ENCODE results near the gene ULK2.
"Not testable (repeated sequence)": the region's sequence is repeated elsewhere in the genome, so short reads cannot be mapped to it uniquely, and the experiment has no call there.

The ULK2 gene

GRCh38 chr17:19766421-19767270, 101.1 kb downstream of the ULK2 start:
- peak; percentile 26 for DNase-seq (ENCODE audit: low read depth)

GRCh38 chr17:19766016-19766415, 101.7 kb downstream of the ULK2 start:
- DNase-seq (ENCODE audit: low read depth): no peak

- not testable (repeated sequence) for DNase-seq (ENCODE audit: low read depth)
Measured at GRCh38 chr17:19763991-19764390, 103.7 kb downstream of the ULK2 start.

GRCh38 chr17:19763416-19763815, 104.3 kb downstream of the ULK2 start:
- DNase-seq (ENCODE audit: low read depth): no peak

- peak; percentile 20 for DNase-seq (ENCODE audit: low read depth)
Measured at GRCh38 chr17:19762515-19762961, 105.2 kb downstream of the ULK2 start.

GRCh38 chr17:19760746-19761145, 107.0 kb downstream of the ULK2 start:
- DNase-seq (ENCODE audit: low read depth): no peak

GRCh38 chr17:19759568-19760549, 107.9 kb downstream of the ULK2 start:
- no peak for DNase-seq (ENCODE audit: low read depth)

GRCh38 chr17:19757536-19758180, 110.1 kb downstream of the ULK2 start:
- DNase-seq (ENCODE audit: low read depth): no peak

- DNase-seq (ENCODE audit: low read depth): no peak
Measured at GRCh38 chr17:19756546-19756945, 111.2 kb downstream of the ULK2 start.

- DNase-seq (ENCODE audit: low read depth): no peak
Measured at GRCh38 chr17:19755821-19756510, 111.8 kb downstream of the ULK2 start.

- DNase-seq (ENCODE audit: low read depth): no peak
Measured at GRCh38 chr17:19755392-19755791, 112.3 kb downstream of the ULK2 start.

- no peak for DNase-seq (ENCODE audit: low read depth)
Measured at GRCh38 chr17:19753661-19754463, 113.9 kb downstream of the ULK2 start.

GRCh38 chr17:19753051-19753509, 114.7 kb downstream of the ULK2 start:
- DNase-seq (ENCODE audit: low read depth): no peak

GRCh38 chr17:19752216-19753050, 115.3 kb downstream of the ULK2 start:
- DNase-seq (ENCODE audit: low read depth): no peak

- no peak for DNase-seq (ENCODE audit: low read depth)
Measured at GRCh38 chr17:19750835-19751234, 116.9 kb downstream of the ULK2 start.

- no peak for DNase-seq (ENCODE audit: low read depth)
Measured at GRCh38 chr17:19750020-19750572, 117.6 kb downstream of the ULK2 start.

- no peak for DNase-seq (ENCODE audit: low read depth)
Measured at GRCh38 chr17:19748807-19749193, 118.9 kb downstream of the ULK2 start.

- no peak for DNase-seq (ENCODE audit: low read depth)
Measured at GRCh38 chr17:19747829-19748806, 119.6 kb downstream of the ULK2 start, which contains the start of gene ALDH3A1. ALDH3A1 (minus strand) TSS chr17:19748298; CDS start chr17:19745129, 3,169 bp downstream.
